ENCODE measurements around the gene MED4. TPM values are rescaled to one million over a fixed set of nuclear protein-coding genes. Genes with fewer than 3 reads are reported as not detected.

The MED4 gene
- total and polyA plus RNA-seq, 2 of the 8 experiments (the other 6 are each of a cell fraction or from before 2014, with no cell fraction given), result 25.7 to 48.1 TPM

- no peak overlapping the region for H3K9ac ChIP-seq (replicated peaks in 1 of 4; ENCODE audit: extremely low read depth in 1 of 4, low read depth in 3 of 4, low read length in 3 of 4)
- H3K4me1 ChIP-seq (replicated peaks in 1 of 4; ENCODE audit: control insufficient read depth in 3 of 4, insufficient read depth in 4 of 4, low read length in 3 of 4), result peaks cover 0 to 7% (median 0%) of the 10 kb centered on the region in 4 experiments; a peak in 2 of 7 replicates
- H2BK20ac ChIP-seq (ENCODE audit: low read length), result no peak overlapping the region
- H3K79me2 ChIP-seq (ENCODE audit: control insufficient read depth in 1 of 2, insufficient read depth in 2 of 2, low read length in 2 of 2), result peaks cover 16 to 21% of the 10 kb centered on the region in 2 experiments
- no peak overlapping the region for H4K5ac ChIP-seq (ENCODE audit: insufficient read length, low read depth, low read length)
- TF ChIP-seq USF2 (IDR thresholded peaks at IDR 0.05; ENCODE audit: low read length) (no peak), TCF12 (IDR thresholded peaks at IDR 0.05; ENCODE audit: low read depth, low read length) (no peak), SRF (IDR thresholded peaks at IDR 0.05; ENCODE audit: low read depth, low read length) (no peak), SP2 (IDR thresholded peaks at IDR 0.05; ENCODE audit: low read length) (no peak), SP4 (IDR thresholded peaks at IDR 0.05; ENCODE audit: low read length) (no peak)
- no peaks in the 10 kb centered on the region for H3K36me3 ChIP-seq (ENCODE audit: control insufficient read depth in 2 of 4, insufficient read depth in 4 of 4, low read length in 3 of 4)
- H3K14ac ChIP-seq (ENCODE audit: insufficient read length), result no peak overlapping the region
- no peak overlapping the region for H3K4ac ChIP-seq (replicated peaks; ENCODE audit: insufficient read length, low read depth, low read length)
- no peak overlapping the region for H2AK5ac ChIP-seq (ENCODE audit: low read depth, low read length)
- H3K56ac ChIP-seq (replicated peaks; ENCODE audit: insufficient read length, low read depth, low read length), result no peak overlapping the region
- H2BK12ac ChIP-seq (ENCODE audit: low read depth, low read length), result no peak overlapping the region
- H3K23me2 ChIP-seq (ENCODE audit: low read depth, low read length), result peaks cover 4% of the 10 kb centered on the region
- no peak overlapping the region for H4K8ac ChIP-seq (ENCODE audit: extremely low read depth, insufficient read depth, low read length)
- CTCF ChIA-PET (ENCODE audit: partially characterized antibody), result interaction anchor here (0.9 kb wide), 1 partner anchor 33 kb away, joined by 3 read pairs; no protein-coding TSS in a partner anchor
- POLR2A ChIA-PET (ENCODE audit: partially characterized antibody), result interaction anchor here (1.0 to 1.5 kb wide), 2 partner anchors 60 to 138 kb away, joined by 3 to 7 read pairs; partner anchors contain the start of gene NUDT15
- H3K27me3 ChIP-seq (replicated peaks in 1 of 4; ENCODE audit: control insufficient read depth in 3 of 4, extremely low read depth in 1 of 4, insufficient read depth in 3 of 4, low read length in 3 of 4), result no peaks in the 10 kb centered on the region
- H3K27ac ChIP-seq (ENCODE audit: low read depth, low read length), result no peak overlapping the region
- H2AFZ ChIP-seq (ENCODE audit: low read length), result no peak overlapping the region
- no peak overlapping the region for H3K18ac ChIP-seq (ENCODE audit: extremely low read depth, low read length)
- H3K23ac ChIP-seq (ENCODE audit: insufficient read length), result no peak overlapping the region
- H2BK15ac ChIP-seq (ENCODE audit: low read length), result no peak overlapping the region
- no peak overlapping the region for H3K4me2 ChIP-seq (ENCODE audit: insufficient read depth in 1 of 2, low read depth in 2 of 2, low read length in 2 of 2)
- DNase-seq (ENCODE audit: low read depth in 1 of 2, low spot score in 2 of 2), result no peak
- H4K20me1 ChIP-seq (replicated peaks in 1 of 2; ENCODE audit: control insufficient read depth in 1 of 2, insufficient read depth in 2 of 2, low read length in 2 of 2), result no peaks in the 10 kb centered on the region
- no peak for FAIRE-seq
- H3K4me3 ChIP-seq (ENCODE audit: extremely low read depth in 1 of 4, insufficient read depth in 2 of 4, low read depth in 3 of 4, low read length in 4 of 4), result no peak overlapping the region
- no peak overlapping the region for H2BK5ac ChIP-seq (ENCODE audit: low read depth, low read length)
- no peaks in the 10 kb centered on the region for H3K9me3 ChIP-seq (ENCODE audit: insufficient read depth in 2 of 2, low read depth in 1 of 2, low read length in 1 of 2)
- H4K91ac ChIP-seq (replicated peaks; ENCODE audit: insufficient read length, low read length), result no peak overlapping the region
- no peak overlapping the region for H2BK120ac ChIP-seq (replicated peaks; ENCODE audit: low read depth, low read length)
- H3K79me1 ChIP-seq (ENCODE audit: low read depth, low read length), result 0 out of 2 replicates have a peak, but pooled peaks cover under 1% of the 10 kb centered on the region
- 88% methylated on average over 4 of the region's 4 CpGs; no CpG with 5 or more reads in 1 of the 2 experiments for WGBS, 2 experiments (ENCODE audit: extremely low coverage in 1 of 2, insufficient coverage in 1 of 2, insufficient read length in 1 of 2, insufficient replicate concordance in 2 of 2, low coverage in 1 of 2, low lambda C conversion rate in 2 of 2, missing lambda C conversion rate in 1 of 2)
Observed at GRCh38 chr13:48097793-48098192, 2.9 kb upstream of the MED4 start.
